ENCODE data around the gene KATNBL1.

DNA sequence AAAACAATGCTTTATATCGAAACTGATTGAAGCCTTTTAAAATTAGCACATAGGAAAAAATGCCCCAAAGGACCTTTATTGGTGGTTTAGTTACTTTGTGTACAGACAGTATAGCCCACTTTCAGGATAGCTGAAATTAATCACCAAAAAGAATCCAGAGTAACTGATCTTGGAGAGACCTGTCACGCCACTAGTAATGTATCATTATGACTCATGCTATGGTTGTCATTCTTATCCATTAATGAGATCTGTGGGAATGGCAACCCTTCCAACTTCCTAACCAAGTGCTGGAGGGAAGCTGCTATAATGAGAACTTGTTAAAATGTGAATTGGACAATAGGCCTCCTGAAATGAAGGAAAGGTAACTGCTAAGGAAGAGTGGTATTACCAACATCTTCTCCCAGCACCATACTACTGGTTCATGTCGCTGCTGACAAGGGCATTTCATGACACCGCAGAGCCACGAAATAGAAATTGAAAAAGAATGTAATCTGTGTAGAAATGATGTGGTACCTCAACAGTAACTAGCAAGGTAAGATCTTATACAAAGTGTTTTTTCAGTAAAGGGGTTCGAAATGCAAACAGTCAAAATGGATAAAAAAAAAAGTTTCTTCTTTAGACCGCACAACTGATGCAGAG, 7.8 kb upstream of the KATNBL1 start:
- TF ChIP-seq EP300 (IDR thresholded peaks at IDR 0.05) (no peak), POLR2A (IDR thresholded peaks at IDR 0.05) (no peak)

All from stomach (tissue), 4 donors.